NCI-H146 treated with DMSO at 0.1 percent for 48 hours (cell line): Measurements from ENCODE around the gene KIF7.

Source experiments
- DNase-seq: peaks from one replicate; lab custom pipeline; 2025; ENCODE audit not compliant: unreplicated experiment; lab: John Stamatoyannopoulos, UW

The KIF7 gene

GRCh38 chr15:89671687-89672086, 16.4 kb upstream of the KIF7 start:
- DNase-seq = no peak

GRCh38 chr15:89670971-89671560, 15.8 kb upstream of the KIF7 start:
- no peak for DNase-seq

- no peak for DNase-seq
Measured at GRCh38 chr15:89669941-89670340, 14.7 kb upstream of the KIF7 start.

- DNase-seq = no peak
Measured at GRCh38 chr15:89669309-89669865, 14.1 kb upstream of the KIF7 start.

GRCh38 chr15:89668171-89668570, 12.9 kb upstream of the KIF7 start:
- DNase-seq = no peak

- DNase-seq = no peak
Measured at GRCh38 chr15:89667706-89667960, 12.4 kb upstream of the KIF7 start.

GRCh38 chr15:89666858-89667705, 11.8 kb upstream of the KIF7 start:
- no peak for DNase-seq

- no peak for DNase-seq
Measured at GRCh38 chr15:89666184-89666857, 11.1 kb upstream of the KIF7 start.

- peak; percentile 1 for DNase-seq
Measured at GRCh38 chr15:89665449-89666181, 10.3 kb upstream of the KIF7 start.

- DNase-seq = peak; percentile 69
Measured at GRCh38 chr15:89664441-89665350, 9.4 kb upstream of the KIF7 start.

- DNase-seq = no peak
Measured at GRCh38 chr15:89662893-89663626, 7.8 kb upstream of the KIF7 start.

GRCh38 chr15:89660556-89660955, 5.3 kb upstream of the KIF7 start:
- DNase-seq = no peak

GRCh38 chr15:89659295-89659694, 4.0 kb upstream of the KIF7 start:
- DNase-seq = no peak

- DNase-seq = no peak
Measured at GRCh38 chr15:89657686-89658200, 2.5 kb upstream of the KIF7 start.

- DNase-seq = no peak
Measured at GRCh38 chr15:89656116-89656815, 999 bp upstream of the KIF7 start.

- DNase-seq = no peak
Measured at GRCh38 chr15:89654301-89654761, 936 bp downstream of the KIF7 start.

GRCh38 chr15:89653578-89653977, 1.7 kb downstream of the KIF7 start:
- no peak for DNase-seq

- no peak for DNase-seq
Measured at GRCh38 chr15:89652666-89653065, 2.6 kb downstream of the KIF7 start.

- DNase-seq = no peak
Measured at GRCh38 chr15:89652131-89652530, 3.1 kb downstream of the KIF7 start.
